HEK293T (cell line): ENCODE data around the gene PER3.

Experiments used
- ARNT ChIP-seq: fragments of 450-650 bp; IDR thresholded peaks from 2 replicates; pipeline ENCODE4 v1.6.1; 2017; ENCODE audit warnings: mild to moderate bottlenecking
- BHLHE40 ChIP-seq: fragments of 450-650 bp; IDR thresholded peaks from 2 replicates; pipeline ENCODE4 v1.6.1; 2016; ENCODE audit warnings: mild to moderate bottlenecking, moderate library complexity, borderline replicate concordance
- CTBP1 ChIP-seq: fragments of 450-650 bp; IDR thresholded peaks from 2 replicates; pipeline ENCODE4 v1.6.1; 2016; ENCODE audit warnings: borderline replicate concordance
- ELF4 ChIP-seq: fragments of 450-650 bp; IDR thresholded peaks from 2 replicates; pipeline ENCODE4 v1.6.1; 2017; ENCODE audit warnings: antibody characterized with exemption
- HDGF ChIP-seq: fragments of 450-650 bp; IDR thresholded peaks from 2 replicates; pipeline ENCODE4 v1.6.1; 2017; ENCODE audit warnings: antibody characterized with exemption, borderline replicate concordance
- NFRKB ChIP-seq: fragments of 450-650 bp; IDR thresholded peaks from 2 replicates; pipeline ENCODE4 v1.6.1; 2016; ENCODE audit warnings: mild to moderate bottlenecking, moderate library complexity
- PKNOX1 ChIP-seq: fragments of 450-650 bp; IDR thresholded peaks from 2 replicates; pipeline ENCODE4 v1.6.1; 2016
- SP1 ChIP-seq: fragments of 450-650 bp; IDR thresholded peaks from 2 replicates; pipeline ENCODE4 v1.6.1; 2017
- ZNF384 ChIP-seq: fragments of 450-650 bp; IDR thresholded peaks from 2 replicates; pipeline ENCODE4 v1.6.1; 2016

DNA sequence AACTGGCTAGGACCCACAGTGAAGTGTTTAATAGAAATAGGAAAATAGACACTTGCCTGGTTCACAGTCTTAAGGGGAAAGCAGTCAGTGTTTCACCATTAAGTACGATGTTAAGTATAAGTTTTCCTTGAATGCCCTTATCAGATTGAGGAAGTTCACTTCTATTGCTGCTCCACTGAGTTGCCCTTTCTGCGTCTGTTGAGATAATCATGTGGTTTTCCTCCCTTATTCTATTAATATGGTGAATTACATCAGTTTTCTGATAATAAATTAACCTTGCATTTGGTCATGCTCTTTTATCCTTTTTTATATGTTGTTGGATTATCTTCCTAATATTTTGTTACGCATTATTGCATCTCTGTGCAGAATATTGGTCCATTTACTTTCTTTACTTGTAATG, 47.4 kb downstream of the PER3 start:
- no peak for TF ChIP-seq ARNT
- TF ChIP-seq NFRKB: no peak
- TF ChIP-seq HDGF: no peak
- TF ChIP-seq BHLHE40: no peak
- TF ChIP-seq PKNOX1: no peak
- no peak for TF ChIP-seq SP1
- no peak for TF ChIP-seq CTBP1
- no peak for TF ChIP-seq ELF4
- no peak for TF ChIP-seq ZNF384
